NCI-H2196 (cell line): ENCODE data around the gene GBA2.

Experiments
- DNase-seq: peaks from one replicate; lab custom pipeline; 2025; ENCODE audit not compliant: unreplicated experiment; lab: John Stamatoyannopoulos, UW

The GBA2 gene

GRCh38 chr9:35748858-35749514, at the start of gene GBA2, which contains the start of gene RGP1:
GBA2 (minus strand) TSS chr9:35749228; CDS start chr9:35748704, 524 bp downstream.
RGP1 (plus strand) TSS chr9:35749287; CDS start chr9:35749756, 469 bp downstream.
- peak; percentile 88 for DNase-seq

GRCh38 chr9:35797311-35798109, 48.5 kb upstream of the GBA2 start:
- DNase-seq: no peak

GRCh38 chr9:35795695-35796094, 46.7 kb upstream of the GBA2 start:
- DNase-seq: no peak

GRCh38 chr9:35793461-35793860, 44.4 kb upstream of the GBA2 start:
- DNase-seq: no peak

GRCh38 chr9:35792826-35793225, 43.8 kb upstream of the GBA2 start:
- no peak for DNase-seq

- DNase-seq: no peak
Observed at GRCh38 chr9:35792024-35792813, 43.2 kb upstream of the GBA2 start.

GRCh38 chr9:35791297-35791921, 42.4 kb upstream of the GBA2 start, which contains the start of gene NPR2:
NPR2 (plus strand) TSS chr9:35791591; CDS start chr9:35792409, 818 bp downstream.
- no peak for DNase-seq

GRCh38 chr9:35790385-35791296, 41.6 kb upstream of the GBA2 start:
- peak; percentile 80 for DNase-seq

GRCh38 chr9:35790025-35790384, 41.0 kb upstream of the GBA2 start:
- no peak for DNase-seq

- no peak for DNase-seq
Observed at GRCh38 chr9:35789541-35789940, 40.5 kb upstream of the GBA2 start.

GRCh38 chr9:35783418-35783817, 34.4 kb upstream of the GBA2 start:
- no peak for DNase-seq

- DNase-seq: no peak
Observed at GRCh38 chr9:35781066-35781465, 32.0 kb upstream of the GBA2 start.

- DNase-seq: no peak
Observed at GRCh38 chr9:35778496-35778895, 29.5 kb upstream of the GBA2 start.

- DNase-seq: peak; percentile 66
Observed at GRCh38 chr9:35776018-35776417, 27.0 kb upstream of the GBA2 start.

GRCh38 chr9:35774907-35775635, 26.0 kb upstream of the GBA2 start:
- no peak for DNase-seq

- DNase-seq: peak; percentile 21
Observed at GRCh38 chr9:35771943-35772342, 22.9 kb upstream of the GBA2 start.

- DNase-seq: peak; percentile 81
Observed at GRCh38 chr9:35771534-35771933, 22.5 kb upstream of the GBA2 start.

- DNase-seq: peak; percentile 12
Observed at GRCh38 chr9:35771075-35771433, 22.0 kb upstream of the GBA2 start.

- no peak for DNase-seq
Observed at GRCh38 chr9:35769763-35770162, 20.7 kb upstream of the GBA2 start.
